GM12873 (cell line): ENCODE data around the gene SLC4A9.

Experiments
- TF ChIP-seq, protein P1 (sequence below): IDR thresholded peaks from 2 replicates; pipeline ENCODE4 v1.5.1; 2012; ENCODE audit warnings: low read depth, mild to moderate bottlenecking, moderate library complexity, low read length, control low read depth; ENCODE audit not compliant: insufficient read depth; ENCODE audit errors: missing control alignments

The SLC4A9 gene

DNA sequence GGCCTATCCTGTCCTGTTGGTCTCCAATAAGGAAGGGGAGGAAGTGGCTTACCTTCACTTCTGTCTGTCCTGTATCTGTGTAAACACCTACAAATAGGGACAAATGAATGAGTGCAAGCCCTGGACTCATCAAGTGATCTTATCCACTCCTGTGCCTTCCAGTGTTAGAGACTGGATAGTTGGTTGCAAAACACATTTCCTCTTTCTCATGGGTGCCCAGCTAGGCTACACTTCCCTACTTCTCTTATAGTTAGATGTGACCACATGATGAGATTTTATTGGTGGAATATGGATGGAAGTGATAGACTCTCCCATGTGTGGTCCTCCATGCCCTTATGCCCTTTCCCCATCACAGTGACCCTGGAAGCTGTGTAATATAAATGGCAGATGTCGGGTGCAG is 40.2 kb upstream of the SLC4A9 start:
- TF ChIP-seq, protein P1, sequence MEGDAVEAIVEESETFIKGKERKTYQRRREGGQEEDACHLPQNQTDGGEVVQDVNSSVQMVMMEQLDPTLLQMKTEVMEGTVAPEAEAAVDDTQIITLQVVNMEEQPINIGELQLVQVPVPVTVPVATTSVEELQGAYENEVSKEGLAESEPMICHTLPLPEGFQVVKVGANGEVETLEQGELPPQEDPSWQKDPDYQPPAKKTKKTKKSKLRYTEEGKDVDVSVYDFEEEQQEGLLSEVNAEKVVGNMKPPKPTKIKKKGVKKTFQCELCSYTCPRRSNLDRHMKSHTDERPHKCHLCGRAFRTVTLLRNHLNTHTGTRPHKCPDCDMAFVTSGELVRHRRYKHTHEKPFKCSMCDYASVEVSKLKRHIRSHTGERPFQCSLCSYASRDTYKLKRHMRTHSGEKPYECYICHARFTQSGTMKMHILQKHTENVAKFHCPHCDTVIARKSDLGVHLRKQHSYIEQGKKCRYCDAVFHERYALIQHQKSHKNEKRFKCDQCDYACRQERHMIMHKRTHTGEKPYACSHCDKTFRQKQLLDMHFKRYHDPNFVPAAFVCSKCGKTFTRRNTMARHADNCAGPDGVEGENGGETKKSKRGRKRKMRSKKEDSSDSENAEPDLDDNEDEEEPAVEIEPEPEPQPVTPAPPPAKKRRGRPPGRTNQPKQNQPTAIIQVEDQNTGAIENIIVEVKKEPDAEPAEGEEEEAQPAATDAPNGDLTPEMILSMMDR: no peak

DNA sequence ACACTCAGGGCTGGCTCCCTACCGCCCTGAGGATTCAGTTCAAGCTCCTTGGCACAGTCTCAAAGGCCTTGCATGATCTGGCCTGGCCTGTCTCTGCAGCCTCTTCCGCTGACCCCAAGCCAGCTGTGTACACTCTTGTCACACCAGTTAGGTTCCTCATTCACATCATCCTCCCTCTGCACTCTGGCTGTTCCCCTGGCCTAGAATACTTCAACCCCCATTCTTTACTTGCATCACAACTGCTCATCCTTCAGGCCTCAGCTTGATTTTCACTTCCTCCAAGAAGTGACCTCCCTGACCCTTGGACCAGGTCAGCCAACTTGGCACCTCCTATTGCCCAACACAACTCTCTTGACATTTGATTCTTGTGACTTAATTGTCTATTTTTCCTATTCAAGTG is 38.2 kb upstream of the SLC4A9 start:
- TF ChIP-seq, protein P1: no peak

DNA sequence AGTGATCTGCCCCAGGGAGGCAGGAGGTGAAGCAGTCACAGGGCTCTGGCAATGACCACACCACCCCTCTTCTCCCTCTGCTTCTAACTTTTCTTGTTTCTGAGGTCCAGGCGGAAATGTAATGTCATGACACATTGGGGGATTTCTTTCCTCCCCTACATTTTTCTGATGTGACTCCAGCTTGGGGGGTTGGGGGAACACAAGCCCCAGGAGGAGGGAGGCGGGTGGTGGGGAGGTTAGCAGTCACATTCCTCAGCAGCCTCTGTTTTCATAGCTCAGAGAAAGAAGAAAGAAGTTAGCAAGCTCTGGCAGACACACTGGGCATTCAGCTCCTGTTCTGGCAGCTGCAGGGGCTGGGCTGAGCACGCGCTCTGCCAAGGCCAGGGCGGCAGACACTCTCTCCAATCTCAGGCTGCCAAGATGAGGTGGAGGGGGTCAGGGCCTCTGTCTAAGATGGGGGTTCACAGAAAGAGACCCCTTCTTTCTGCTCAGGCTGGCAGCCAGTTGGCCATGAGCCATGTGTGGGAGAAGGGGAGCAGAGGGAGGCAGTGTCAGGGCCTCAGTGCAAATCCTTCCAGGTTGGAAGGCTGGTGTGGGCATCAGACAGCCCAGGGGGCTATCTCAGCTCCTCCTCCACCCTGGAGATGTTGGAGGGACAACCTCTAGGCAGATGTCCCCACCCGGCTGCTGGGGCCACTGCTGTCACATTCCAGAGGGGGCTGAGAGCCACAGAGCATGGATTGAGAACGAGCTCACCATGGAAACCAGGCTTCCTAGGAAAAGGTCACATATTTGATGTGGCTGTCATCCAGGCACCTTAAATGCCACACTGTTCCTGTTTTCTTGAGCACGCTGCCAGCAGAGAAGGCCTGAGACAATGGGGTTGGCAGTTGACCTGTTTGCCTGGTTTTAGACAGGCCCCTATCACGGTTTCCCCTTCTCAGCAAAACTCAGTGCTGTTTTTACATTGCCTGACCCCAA is 37.0 kb upstream of the SLC4A9 start:
- TF ChIP-seq, protein P1: no peak

GRCh38 chr5:140324041-140324600 is 35.9 kb upstream of the SLC4A9 start:
- TF ChIP-seq, protein P1: no peak

GRCh38 chr5:140324617-140325241 is 35.3 kb upstream of the SLC4A9 start:
- TF ChIP-seq, protein P1: no peak

- TF ChIP-seq, protein P1: no peak
Observed at GRCh38 chr5:140325486-140325885, 34.5 kb upstream of the SLC4A9 start.

GRCh38 chr5:140327589-140327988 is 32.4 kb upstream of the SLC4A9 start:
- TF ChIP-seq, protein P1: no peak
